Stimulated activated CD4-positive, alpha-beta T cell treated with anti-CD3 and anti-CD28 coated beads, Interleukin-1b, Interleukin-23, amount 100 ng/mL, for 48 hours (primary cell): ENCODE data around the gene ALG11.
"Not testable (repeated sequence)": the region's sequence is repeated elsewhere in the genome, so short reads cannot be mapped to it uniquely, and the experiment has no call there.

Experiments
- DNase-seq: peaks from one replicate; pipeline ENCODE4 v3.0.0-alpha.2; 2020

ALG11 gene

GRCh38 chr13:52030401-52030800 lies 18.2 kb downstream of the ALG11 start:
- not testable (repeated sequence) for DNase-seq

GRCh38 chr13:52033039-52033438 lies 20.8 kb downstream of the ALG11 start:
- no peak for DNase-seq

- no peak for DNase-seq
Measured at GRCh38 chr13:52034616-52035226, 22.5 kb downstream of the ALG11 start.

GRCh38 chr13:52036037-52036436 lies 23.8 kb downstream of the ALG11 start:
- no peak for DNase-seq

- DNase-seq = no peak
Measured at GRCh38 chr13:52043675-52044074, 31.5 kb downstream of the ALG11 start.

GRCh38 chr13:52047463-52047862 lies 35.3 kb downstream of the ALG11 start:
- no peak for DNase-seq

- no peak for DNase-seq
Measured at GRCh38 chr13:52048516-52048915, 36.3 kb downstream of the ALG11 start.

GRCh38 chr13:52051400-52051799 lies 39.2 kb downstream of the ALG11 start:
- no peak for DNase-seq

GRCh38 chr13:52053460-52053859 lies 41.3 kb downstream of the ALG11 start:
- DNase-seq = no peak

GRCh38 chr13:52061064-52061463 lies 48.9 kb downstream of the ALG11 start:
- DNase-seq = not testable (repeated sequence)

- no peak for DNase-seq
Measured at GRCh38 chr13:52061587-52061986, 49.4 kb downstream of the ALG11 start.

GRCh38 chr13:52067237-52067636 lies 55.0 kb downstream of the ALG11 start:
- no peak for DNase-seq

- peak; percentile 24 for DNase-seq
Measured at GRCh38 chr13:52070929-52071523, 58.8 kb downstream of the ALG11 start.
